ENCODE measurements around the gene ANKH. TPM values are rescaled to one million over a fixed set of nuclear protein-coding genes. Genes with fewer than 3 reads are reported as not detected.

Gene ANKH
- total RNA-seq, 6 donors from 2014 or later: 17.2 to 66.7 (median 24.5) TPM

GRCh38 chr5:14851999-14852526 lies 19.5 kb downstream of the ANKH start:
- Histone ChIP-seq H3K4me1 (no peaks in the 10 kb centered on the region), H3K9me3 (no peaks in the 10 kb centered on the region), H3K36me3 (no peaks in the 10 kb centered on the region), H3K27ac (no peak overlapping the region), H3K4me3 (no peak overlapping the region), H3K27me3 (no peaks in the 10 kb centered on the region)
- no peak for DNase-seq
- TF ChIP-seq CTCF (IDR thresholded peaks at IDR 0.05): no peak
- TF ChIP-seq POLR2A (IDR thresholded peaks at IDR 0.05): no peak
- no peak for TF ChIP-seq POLR2AphosphoS5 (IDR thresholded peaks at IDR 0.05)
- no peak for TF ChIP-seq EP300 (IDR thresholded peaks at IDR 0.05)
- no peak for ATAC-seq (ENCODE audit: low FRiP score in 2 of 2)

- H3K36me3 ChIP-seq: no peaks in the 10 kb centered on the region
- TF ChIP-seq POLR2A (IDR thresholded peaks at IDR 0.05) (no peak), EP300 (IDR thresholded peaks at IDR 0.05) (no peak), CTCF (IDR thresholded peaks at IDR 0.05) (no peak), POLR2AphosphoS5 (IDR thresholded peaks at IDR 0.05) (no peak)
- H3K9me3 ChIP-seq: no peaks in the 10 kb centered on the region
- H3K4me1 ChIP-seq: no peaks in the 10 kb centered on the region
- no peak for ATAC-seq (ENCODE audit: low FRiP score in 2 of 2)
- H3K4me3 ChIP-seq: no peak overlapping the region
- no peak for DNase-seq
- no peaks in the 10 kb centered on the region for H3K27me3 ChIP-seq
- no peak overlapping the region for H3K27ac ChIP-seq
These were observed 20.0 kb downstream of the ANKH start for GRCh38 chr5:14851597-14851996.

- H3K4me3 ChIP-seq: no peak overlapping the region
- H3K27me3 ChIP-seq: no peaks in the 10 kb centered on the region
- H3K4me1 ChIP-seq: no peaks in the 10 kb centered on the region
- no peaks in the 10 kb centered on the region for H3K36me3 ChIP-seq
- TF ChIP-seq POLR2AphosphoS5 (IDR thresholded peaks at IDR 0.05): no peak
- no peak for TF ChIP-seq CTCF (IDR thresholded peaks at IDR 0.05)
- TF ChIP-seq EP300 (IDR thresholded peaks at IDR 0.05): no peak
- no peak for TF ChIP-seq POLR2A (IDR thresholded peaks at IDR 0.05)
- WGBS, 2 donors: 74 to 81% methylated on average over 3 to 5 of the region's 5 CpGs
- DNase-seq (no peak), ATAC-seq (ENCODE audit: low FRiP score in 2 of 2) (no peak)
- no peaks in the 10 kb centered on the region for H3K9me3 ChIP-seq
- no peak overlapping the region for H3K27ac ChIP-seq
These were observed 20.5 kb downstream of the ANKH start for GRCh38 chr5:14851050-14851419.

GRCh38 chr5:14850419-14851049 lies 21.0 kb downstream of the ANKH start:
- no peaks in the 10 kb centered on the region for H3K27me3 ChIP-seq
- TF ChIP-seq EP300 (IDR thresholded peaks at IDR 0.05) (no peak), POLR2AphosphoS5 (IDR thresholded peaks at IDR 0.05) (no peak), CTCF (IDR thresholded peaks at IDR 0.05) (no peak), POLR2A (IDR thresholded peaks at IDR 0.05) (no peak)
- WGBS, 2 donors: 72 to 77% methylated on average over 9 of the region's 9 CpGs
- no peak for DNase-seq
- H3K4me3 ChIP-seq: no peak overlapping the region
- ATAC-seq (ENCODE audit: low FRiP score in 2 of 2): no peak
- H3K4me1 ChIP-seq: no peaks in the 10 kb centered on the region
- H3K9me3 ChIP-seq: no peaks in the 10 kb centered on the region
- H3K36me3 ChIP-seq: no peaks in the 10 kb centered on the region
- no peak overlapping the region for H3K27ac ChIP-seq
